HEK293 (cell line): ENCODE measurements around the gene CDC42BPA.

ENCODE experiments used
- ATF2 ChIP-seq: fragments of 450-650 bp; formaldehyde crosslinking; IDR thresholded peaks from 2 replicates; pipeline ENCODE4 v1.5.1; 2016; ENCODE audit warnings: missing biosample characterization, missing genetic modification characterization, low read depth
- BCL11B ChIP-seq: fragments of 450-650 bp; formaldehyde crosslinking; IDR thresholded peaks from 2 replicates; pipeline ENCODE4 v1.5.1; 2016; ENCODE audit warnings: low read depth, missing biosample characterization, missing genetic modification characterization
- FEZF1 ChIP-seq: fragments of 450-650 bp; formaldehyde crosslinking; IDR thresholded peaks from 2 replicates; pipeline ENCODE4 v1.5.1; 2016; ENCODE audit warnings: missing biosample characterization, missing genetic modification characterization
- REST ChIP-seq: fragments of 450-650 bp; formaldehyde crosslinking; IDR thresholded peaks from 2 replicates; pipeline ENCODE4 v1.5.1; 2016; ENCODE audit warnings: missing biosample characterization, missing genetic modification characterization
- SCRT2 ChIP-seq: fragments of 450-650 bp; formaldehyde crosslinking; IDR thresholded peaks from 2 replicates; pipeline ENCODE4 v1.5.1; 2016; ENCODE audit warnings: missing biosample characterization, missing genetic modification characterization
- SP7 ChIP-seq: fragments of 450-650 bp; formaldehyde crosslinking; IDR thresholded peaks from 2 replicates; pipeline ENCODE4 v1.5.1; 2016; ENCODE audit warnings: missing biosample characterization, missing genetic modification characterization
- ZBTB17 ChIP-seq: fragments of 450-650 bp; formaldehyde crosslinking; IDR thresholded peaks from 2 replicates; pipeline ENCODE4 v1.5.1; 2016; ENCODE audit warnings: missing biosample characterization, missing genetic modification characterization
- ZEB2 ChIP-seq: fragments of 450-650 bp; formaldehyde crosslinking; IDR thresholded peaks from 2 replicates; pipeline ENCODE4 v1.5.1; 2016; ENCODE audit warnings: missing biosample characterization, missing genetic modification characterization
- ZNF138 ChIP-seq: fragments of 450-650 bp; formaldehyde crosslinking; IDR thresholded peaks from 2 replicates; pipeline ENCODE4 v1.5.1; 2016; ENCODE audit warnings: missing biosample characterization, missing genetic modification characterization, borderline replicate concordance
- ZNF157 ChIP-seq: fragments of 450-650 bp; formaldehyde crosslinking; IDR thresholded peaks from 2 replicates; pipeline ENCODE4 v1.5.1; 2016; ENCODE audit warnings: missing biosample characterization, missing genetic modification characterization
- ZNF214 ChIP-seq: fragments of 450-650 bp; formaldehyde crosslinking; IDR thresholded peaks from 2 replicates; pipeline ENCODE4 v1.5.1; 2017; ENCODE audit warnings: missing biosample characterization, mild to moderate bottlenecking, missing genetic modification characterization, borderline replicate concordance
- ZNF26 ChIP-seq: fragments of 450-650 bp; formaldehyde crosslinking; IDR thresholded peaks from 2 replicates; pipeline ENCODE4 v1.5.1; 2016; ENCODE audit warnings: missing biosample characterization, missing genetic modification characterization
- ZNF335 ChIP-seq: fragments of 450-650 bp; formaldehyde crosslinking; conservative IDR thresholded peaks from 2 replicates; pipeline ENCODE4 v1.5.1; 2016; ENCODE audit warnings: missing biosample characterization, missing genetic modification characterization
- ZNF404 ChIP-seq: fragments of 450-650 bp; formaldehyde crosslinking; IDR thresholded peaks from 2 replicates; pipeline ENCODE4 v1.5.1; 2017; ENCODE audit warnings: missing biosample characterization, missing genetic modification characterization
- ZNF518A ChIP-seq: fragments of 450-650 bp; formaldehyde crosslinking; conservative IDR thresholded peaks from 2 replicates; pipeline ENCODE4 v1.5.1; 2016; ENCODE audit warnings: low read depth, missing biosample characterization, missing genetic modification characterization
- ZNF571 ChIP-seq: fragments of 450-650 bp; formaldehyde crosslinking; IDR thresholded peaks from 2 replicates; pipeline ENCODE4 v1.5.0; 2017; ENCODE audit warnings: missing biosample characterization, missing genetic modification characterization
- TF ChIP-seq, protein P1 (sequence below): fragments of 450-650 bp; formaldehyde crosslinking; IDR thresholded peaks from 2 replicates; pipeline ENCODE4 v1.5.1; 2016; ENCODE audit warnings: missing biosample characterization, missing genetic modification characterization
- TF ChIP-seq, protein P2 (sequence below): IDR thresholded peaks from 2 replicates; pipeline ENCODE4 v1.6.1; 2011; ENCODE audit warnings: mild to moderate bottlenecking, low read depth, low read length, borderline replicate concordance
- TF ChIP-seq, protein P3 (sequence below): fragments of 450-650 bp; formaldehyde crosslinking; IDR thresholded peaks from 2 replicates; pipeline ENCODE4 v1.5.1; 2016; ENCODE audit warnings: missing biosample characterization, missing genetic modification characterization

CDC42BPA gene

GRCh38 chr1:227343727-227344551 is 25.6 kb upstream of the CDC42BPA start (continued):
- TF ChIP-seq ZNF518A, result no peak
- no peak for TF ChIP-seq ZBTB17 (tag by site-specific recombination)
- no peak for TF ChIP-seq REST (tag by site-specific recombination)
- TF ChIP-seq ZNF157 (tag by site-specific recombination), result no peak
- TF ChIP-seq, protein P1, sequence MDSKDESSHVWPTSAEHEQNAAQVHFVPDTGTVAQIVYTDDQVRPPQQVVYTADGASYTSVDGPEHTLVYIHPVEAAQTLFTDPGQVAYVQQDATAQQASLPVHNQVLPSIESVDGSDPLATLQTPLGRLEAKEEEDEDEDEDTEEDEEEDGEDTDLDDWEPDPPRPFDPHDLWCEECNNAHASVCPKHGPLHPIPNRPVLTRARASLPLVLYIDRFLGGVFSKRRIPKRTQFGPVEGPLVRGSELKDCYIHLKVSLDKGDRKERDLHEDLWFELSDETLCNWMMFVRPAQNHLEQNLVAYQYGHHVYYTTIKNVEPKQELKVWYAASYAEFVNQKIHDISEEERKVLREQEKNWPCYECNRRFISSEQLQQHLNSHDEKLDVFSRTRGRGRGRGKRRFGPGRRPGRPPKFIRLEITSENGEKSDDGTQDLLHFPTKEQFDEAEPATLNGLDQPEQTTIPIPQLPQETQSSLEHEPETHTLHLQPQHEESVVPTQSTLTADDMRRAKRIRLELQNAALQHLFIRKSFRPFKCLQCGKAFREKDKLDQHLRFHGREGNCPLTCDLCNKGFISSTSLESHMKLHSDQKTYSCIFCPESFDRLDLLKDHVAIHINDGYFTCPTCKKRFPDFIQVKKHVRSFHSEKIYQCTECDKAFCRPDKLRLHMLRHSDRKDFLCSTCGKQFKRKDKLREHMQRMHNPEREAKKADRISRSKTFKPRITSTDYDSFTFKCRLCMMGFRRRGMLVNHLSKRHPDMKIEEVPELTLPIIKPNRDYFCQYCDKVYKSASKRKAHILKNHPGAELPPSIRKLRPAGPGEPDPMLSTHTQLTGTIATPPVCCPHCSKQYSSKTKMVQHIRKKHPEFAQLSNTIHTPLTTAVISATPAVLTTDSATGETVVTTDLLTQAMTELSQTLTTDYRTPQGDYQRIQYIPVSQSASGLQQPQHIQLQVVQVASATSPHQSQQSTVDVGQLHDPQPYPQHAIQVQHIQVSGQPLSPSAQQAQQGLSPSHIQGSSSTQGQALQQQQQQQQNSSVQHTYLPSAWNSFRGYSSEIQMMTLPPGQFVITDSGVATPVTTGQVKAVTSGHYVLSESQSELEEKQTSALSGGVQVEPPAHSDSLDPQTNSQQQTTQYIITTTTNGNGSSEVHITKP (tag by site-specific recombination), result peak; percentile 77
- TF ChIP-seq, protein P2, sequence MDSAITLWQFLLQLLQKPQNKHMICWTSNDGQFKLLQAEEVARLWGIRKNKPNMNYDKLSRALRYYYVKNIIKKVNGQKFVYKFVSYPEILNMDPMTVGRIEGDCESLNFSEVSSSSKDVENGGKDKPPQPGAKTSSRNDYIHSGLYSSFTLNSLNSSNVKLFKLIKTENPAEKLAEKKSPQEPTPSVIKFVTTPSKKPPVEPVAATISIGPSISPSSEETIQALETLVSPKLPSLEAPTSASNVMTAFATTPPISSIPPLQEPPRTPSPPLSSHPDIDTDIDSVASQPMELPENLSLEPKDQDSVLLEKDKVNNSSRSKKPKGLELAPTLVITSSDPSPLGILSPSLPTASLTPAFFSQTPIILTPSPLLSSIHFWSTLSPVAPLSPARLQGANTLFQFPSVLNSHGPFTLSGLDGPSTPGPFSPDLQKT, result no peak
- TF ChIP-seq SP7, result peak; percentile 29; the same call in 1 of the 2 replicates
- 0 out of 2 replicates have a peak, but pooled peaks have one; percentile 30 for TF ChIP-seq ZNF335 (tag by site-specific recombination)
- TF ChIP-seq ZNF26 (tag by site-specific recombination), result no peak
- no peak for TF ChIP-seq BCL11B (tag by site-specific recombination)
- TF ChIP-seq ZNF138 (tag by site-specific recombination), result no peak
- peak; percentile 85 for TF ChIP-seq FEZF1
- 0 out of 2 replicates have a peak, but pooled peaks have one; percentile 21 for TF ChIP-seq ZEB2
- no peak for TF ChIP-seq ZNF404 (tag by site-specific recombination)
- TF ChIP-seq, protein P3, sequence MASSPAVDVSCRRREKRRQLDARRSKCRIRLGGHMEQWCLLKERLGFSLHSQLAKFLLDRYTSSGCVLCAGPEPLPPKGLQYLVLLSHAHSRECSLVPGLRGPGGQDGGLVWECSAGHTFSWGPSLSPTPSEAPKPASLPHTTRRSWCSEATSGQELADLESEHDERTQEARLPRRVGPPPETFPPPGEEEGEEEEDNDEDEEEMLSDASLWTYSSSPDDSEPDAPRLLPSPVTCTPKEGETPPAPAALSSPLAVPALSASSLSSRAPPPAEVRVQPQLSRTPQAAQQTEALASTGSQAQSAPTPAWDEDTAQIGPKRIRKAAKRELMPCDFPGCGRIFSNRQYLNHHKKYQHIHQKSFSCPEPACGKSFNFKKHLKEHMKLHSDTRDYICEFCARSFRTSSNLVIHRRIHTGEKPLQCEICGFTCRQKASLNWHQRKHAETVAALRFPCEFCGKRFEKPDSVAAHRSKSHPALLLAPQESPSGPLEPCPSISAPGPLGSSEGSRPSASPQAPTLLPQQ (tag by site-specific recombination), result peak; percentile 21; the same call in 1 of the 2 replicates
- peak; percentile 85 for TF ChIP-seq ATF2 (tag by site-specific recombination)
- TF ChIP-seq ZNF214 (tag by site-specific recombination), result no peak
- no peak for TF ChIP-seq SCRT2 (tag by site-specific recombination)
- no peak for TF ChIP-seq ZNF571 (tag by site-specific recombination)
